Measurements from ENCODE around the gene SDK2. TPM values are rescaled to one million over a fixed set of nuclear protein-coding genes. Genes with fewer than 3 reads are reported as not detected.

The SDK2 gene
- total RNA-seq, 1 donor from 2014 or later: 12.3 TPM

GRCh38 chr17:73305845-73306836, 338.1 kb downstream of the SDK2 start:
- H3K4me1 Mint-ChIP-seq (ENCODE audit: low read depth, unreplicated experiment): peaks cover 34% of the 10 kb centered on the region
- peaks cover 11% of the 10 kb centered on the region for H3K27me3 Mint-ChIP-seq (ENCODE audit: unreplicated experiment)
- peaks cover 6% of the 10 kb centered on the region for H3K9me3 Mint-ChIP-seq (ENCODE audit: unreplicated experiment)
- TF ChIP-seq CTCF (IDR thresholded peaks at IDR 0.05; ENCODE audit: partially characterized antibody, unreplicated experiment): no peak
- H3K36me3 Mint-ChIP-seq (ENCODE audit: unreplicated experiment): no peaks in the 10 kb centered on the region
- no peak for DNase-seq
- H3K4me3 Mint-ChIP-seq (ENCODE audit: unreplicated experiment): peak overlapping the region; percentile 82
- H3K27ac Mint-ChIP-seq (ENCODE audit: unreplicated experiment): no peak overlapping the region

- Mint-ChIP-seq H3K36me3 (ENCODE audit: unreplicated experiment) (no peaks in the 10 kb centered on the region), H3K27me3 (ENCODE audit: unreplicated experiment) (peaks cover 6% of the 10 kb centered on the region), H3K4me1 (ENCODE audit: low read depth, unreplicated experiment) (peaks cover 37% of the 10 kb centered on the region), H3K4me3 (ENCODE audit: unreplicated experiment) (peak overlapping the region; percentile 82), H3K9me3 (ENCODE audit: unreplicated experiment) (peaks cover 1% of the 10 kb centered on the region), H3K27ac (ENCODE audit: unreplicated experiment) (no peak overlapping the region)
- no peak for TF ChIP-seq CTCF (IDR thresholded peaks at IDR 0.05; ENCODE audit: partially characterized antibody, unreplicated experiment)
- DNase-seq: no peak
Observed at GRCh38 chr17:73304971-73305812, 339.1 kb downstream of the SDK2 start.

GRCh38 chr17:73304438-73304837, 339.8 kb downstream of the SDK2 start:
- Mint-ChIP-seq H3K9me3 (ENCODE audit: unreplicated experiment) (no peaks in the 10 kb centered on the region), H3K36me3 (ENCODE audit: unreplicated experiment) (no peaks in the 10 kb centered on the region), H3K4me3 (ENCODE audit: unreplicated experiment) (peak overlapping the region; percentile 82), H3K4me1 (ENCODE audit: low read depth, unreplicated experiment) (peaks cover 42% of the 10 kb centered on the region), H3K27me3 (ENCODE audit: unreplicated experiment) (peaks cover 4% of the 10 kb centered on the region), H3K27ac (ENCODE audit: unreplicated experiment) (peak overlapping the region; percentile 39)
- TF ChIP-seq CTCF (IDR thresholded peaks at IDR 0.05; ENCODE audit: partially characterized antibody, unreplicated experiment): no peak
- DNase-seq: no peak

GRCh38 chr17:73302189-73302588, 342.1 kb downstream of the SDK2 start:
- DNase-seq: no peak
- Mint-ChIP-seq H3K36me3 (ENCODE audit: unreplicated experiment) (no peaks in the 10 kb centered on the region), H3K4me1 (ENCODE audit: low read depth, unreplicated experiment) (peaks cover 44% of the 10 kb centered on the region), H3K27me3 (ENCODE audit: unreplicated experiment) (peaks cover 2% of the 10 kb centered on the region), H3K9me3 (ENCODE audit: unreplicated experiment) (no peaks in the 10 kb centered on the region), H3K27ac (ENCODE audit: unreplicated experiment) (no peak overlapping the region), H3K4me3 (ENCODE audit: unreplicated experiment) (no peak overlapping the region)
- no peak for TF ChIP-seq CTCF (IDR thresholded peaks at IDR 0.05; ENCODE audit: partially characterized antibody, unreplicated experiment)

All from glutamatergic neuron (in vitro differentiated cells).